H9 (cell line): ENCODE results near the gene MMP24OS. TPM values are rescaled to one million over a fixed set of nuclear protein-coding genes. Genes with fewer than 3 reads are reported as not detected.

Experiments
- DNase-seq: peaks from one replicate; pipeline ENCODE4 v3.0.0-alpha.2; 2017
- H2AFZ ChIP-seq: one replicate; pipeline ENCODE4 v1.6.1; 2013; ENCODE audit warnings: mild to moderate bottlenecking, low read length, control low read depth, moderate library complexity
- H2AK5ac ChIP-seq: 2 replicates; pipeline ENCODE4 v1.6.1; 2013; ENCODE audit warnings: low read length, control low read depth, mixed read lengths; ENCODE audit not compliant: insufficient read length
- H2BK120ac ChIP-seq: one replicate; pipeline ENCODE4 v1.6.1; 2013; ENCODE audit warnings: low read depth, mild to moderate bottlenecking, low read length, control low read depth, inconsistent platforms; ENCODE audit not compliant: poor library complexity, severe bottlenecking
- H2BK12ac ChIP-seq: 2 replicates; pipeline ENCODE4 v1.6.1; 2013; ENCODE audit warnings: low read length, control low read depth, mixed read lengths, low read depth; ENCODE audit not compliant: insufficient read length
- H2BK15ac ChIP-seq: 2 replicates; pipeline ENCODE4 v1.6.1; 2013; ENCODE audit warnings: low read depth, low read length, control low read depth
- H2BK20ac ChIP-seq: one replicate; pipeline ENCODE4 v1.6.1; 2013; ENCODE audit warnings: low read depth, mild to moderate bottlenecking, low read length, control low read depth, inconsistent platforms; ENCODE audit not compliant: poor library complexity, severe bottlenecking
- H2BK5ac ChIP-seq: 2 replicates; pipeline ENCODE4 v1.6.1; 2013; ENCODE audit warnings: low read length, control low read depth, mixed read lengths; ENCODE audit not compliant: insufficient read length
- H3K14ac ChIP-seq: 2 replicates; pipeline ENCODE4 v1.6.1; 2013; ENCODE audit warnings: low read length, control low read depth; ENCODE audit not compliant: insufficient read depth
- H3K18ac ChIP-seq: 2 replicates; pipeline ENCODE4 v1.6.1; 2013; ENCODE audit warnings: low read depth, mild to moderate bottlenecking, mixed read lengths, low read length, control low read depth; ENCODE audit not compliant: insufficient read length
- H3K23ac ChIP-seq: 2 replicates; pipeline ENCODE4 v1.6.1; 2013; ENCODE audit warnings: low read length, control low read depth, mixed read lengths, low read depth; ENCODE audit not compliant: insufficient read length
- H3K23me2 ChIP-seq: 2 replicates; pipeline ENCODE4 v1.6.1; 2013; ENCODE audit warnings: low read depth, mild to moderate bottlenecking, mixed read lengths, low read length, control low read depth; ENCODE audit not compliant: insufficient read length, poor library complexity, severe bottlenecking
- H3K27ac ChIP-seq: 2 replicates; pipeline ENCODE4 v1.5.1; 2013; ENCODE audit warnings: low read length, control low read depth, mixed read lengths, low read depth; ENCODE audit not compliant: insufficient read length
- H3K27me3 ChIP-seq: 2 replicates; pipeline ENCODE4 v1.6.1; 2013; ENCODE audit warnings: low read length, control low read depth, inconsistent platforms; ENCODE audit not compliant: insufficient read depth
- H3K4ac ChIP-seq: 2 replicates; pipeline ENCODE4 v1.6.1; 2013; ENCODE audit warnings: low read depth, mild to moderate bottlenecking, control low read depth, inconsistent platforms, low read length, moderate library complexity
- H3K4me1 ChIP-seq: 2 replicates; pipeline ENCODE4 v1.6.1; 2013; ENCODE audit warnings: low read length, control low read depth, inconsistent platforms; ENCODE audit not compliant: insufficient read depth
- H3K4me2 ChIP-seq: 2 replicates; pipeline ENCODE4 v1.6.1; 2013; ENCODE audit warnings: low read length, control low read depth, mixed read lengths; ENCODE audit not compliant: insufficient read length, insufficient read depth
- H3K56ac ChIP-seq: 2 replicates; pipeline ENCODE4 v1.6.1; 2013; ENCODE audit warnings: low read depth, mild to moderate bottlenecking, mixed read lengths, low read length, control low read depth; ENCODE audit not compliant: insufficient read length
- H3K79me1 ChIP-seq: 2 replicates; pipeline ENCODE4 v1.6.1; 2013; ENCODE audit warnings: low read depth, mild to moderate bottlenecking, moderate library complexity, low read length, control low read depth, inconsistent platforms; ENCODE audit not compliant: insufficient read depth, poor library complexity, severe bottlenecking
- H3K79me2 ChIP-seq: 2 replicates; pipeline ENCODE4 v1.6.1; 2013; ENCODE audit warnings: low read length, control low read depth, inconsistent platforms; ENCODE audit not compliant: insufficient read depth
- H3K9ac ChIP-seq: 2 replicates; pipeline ENCODE4 v1.6.1; 2013; ENCODE audit warnings: low read length, control low read depth, mixed read lengths; ENCODE audit not compliant: insufficient read length; ENCODE audit errors: extremely low read depth
- H3K9me3 ChIP-seq: one replicate; pipeline ENCODE4 v1.6.1; 2013; ENCODE audit warnings: low read depth, low read length, inconsistent platforms; ENCODE audit not compliant: control insufficient read depth
- H3T11ph ChIP-seq: one replicate; pipeline ENCODE4 v1.6.1; 2013; ENCODE audit warnings: mild to moderate bottlenecking, low read length, control low read depth, inconsistent platforms
- H4K20me1 ChIP-seq: one replicate; pipeline ENCODE4 v1.6.1; 2013; ENCODE audit not compliant: control insufficient read depth, insufficient read length, insufficient read depth
- H4K5ac ChIP-seq: 2 replicates; pipeline ENCODE4 v1.6.1; 2013; ENCODE audit warnings: low read depth, mild to moderate bottlenecking, mixed read lengths, low read length, control low read depth; ENCODE audit not compliant: insufficient read length
- H4K8ac ChIP-seq: replicated peaks from 2 replicates; pipeline ENCODE4 v1.6.1; 2013; ENCODE audit warnings: low read length, control low read depth, mixed read lengths, low read depth; ENCODE audit not compliant: insufficient read length
- H4K91ac ChIP-seq: 2 replicates; pipeline ENCODE4 v1.6.1; 2013; ENCODE audit warnings: low read depth, mild to moderate bottlenecking, moderate library complexity, mixed read lengths, low read length, control low read depth; ENCODE audit not compliant: insufficient read length
- H3K27ac Mint-ChIP-seq, 3 experiments: 2 replicates in 2 of 3; 3 replicates in 1 of 3; pipeline ENCODE4 v1.8.0; 2020 to 2021; ENCODE audit warnings: mixed read lengths in 3 of 3, mild to moderate bottlenecking in 1 of 3, moderate library complexity in 1 of 3
- H3K27me3 Mint-ChIP-seq: 2 replicates; pipeline ENCODE4 v1.8.0; 2021; ENCODE audit warnings: low read depth, mild to moderate bottlenecking, moderate library complexity, mixed read lengths
- H3K36me3 Mint-ChIP-seq, 3 experiments: 2 replicates in 2 of 3; 3 replicates in 1 of 3; pipeline ENCODE4 v1.8.0; 2020 to 2021; ENCODE audit warnings: low read depth in 3 of 3, mixed read lengths in 3 of 3; ENCODE audit not compliant: insufficient read depth in 1 of 3
- H3K4me1 Mint-ChIP-seq, 2 experiments: 2 replicates each; pipeline ENCODE4 v1.8.0; 2020; ENCODE audit warnings: mixed read lengths in 2 of 2
- H3K4me3 Mint-ChIP-seq, 2 experiments: 2 replicates in 1 of 2; 3 replicates in 1 of 2; pipeline ENCODE4 v1.8.0; 2020 to 2021; ENCODE audit warnings: mild to moderate bottlenecking in 2 of 2, mixed read lengths in 2 of 2, moderate library complexity in 1 of 2
- H3K9me3 Mint-ChIP-seq, 2 experiments: 2 replicates in 1 of 2; 3 replicates in 1 of 2; pipeline ENCODE4 v1.8.0; 2020; ENCODE audit warnings: mild to moderate bottlenecking in 2 of 2, mixed read lengths in 2 of 2, moderate library complexity in 1 of 2
- WGBS: extraction: QIAGEN DNeasy Blood & Tissue Kit; methylation state at CpG from one replicate; pipeline ENCODE4 v1.1.7; 2013; ENCODE audit warnings: missing lambda C conversion rate, low lambda C conversion rate, mixed read lengths; ENCODE audit not compliant: insufficient read length; ENCODE audit errors: extremely low coverage; 5-methylcytosine and 5-hydroxymethylcytosine counted together
- total RNA-seq: library from RNA; stranded (reverse); gene quantifications from 2 replicates; pipeline ENCODE4 v1.2.1, GENCODE V29; 2021
- TF ChIP-seq, protein P1 (sequence below): fragments of 200-600 bp; sonication (generic); conservative IDR thresholded peaks from 3 replicates; pipeline ENCODE4 v1.8.0; 2021; ENCODE audit warnings: antibody characterized with exemption, mild to moderate bottlenecking

The MMP24OS gene
- total RNA-seq, 1 experiment from 2014 or later = 43.8 TPM

DNA sequence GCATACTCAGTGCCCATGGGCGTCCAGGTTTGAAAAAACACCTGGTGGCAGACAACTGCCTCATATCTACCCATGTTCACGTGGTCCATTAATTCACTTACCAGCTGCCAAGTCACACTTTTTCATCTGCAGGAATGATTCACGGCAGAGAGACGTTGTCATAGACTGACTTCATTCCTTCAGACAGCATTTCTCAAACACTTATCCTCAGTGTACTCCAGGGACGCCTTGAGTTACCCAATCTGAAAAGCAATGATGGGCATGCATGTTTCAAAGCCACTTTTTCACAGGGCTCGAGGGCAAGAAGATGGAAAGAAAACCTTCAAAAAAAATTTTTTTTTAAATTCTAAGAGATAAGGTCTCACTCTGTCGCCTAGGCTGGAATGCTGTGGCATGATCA is 6.0 kb downstream of the MMP24OS start:
- H3T11ph ChIP-seq = no peak overlapping the region
- H3K9ac ChIP-seq = no peak overlapping the region
- no peaks in the 10 kb centered on the region for H3K9me3 ChIP-seq
- H3K14ac ChIP-seq = no peak overlapping the region
- DNase-seq = no peak
- peaks cover 28 to 33% of the 10 kb centered on the region in 2 experiments for H3K4me1 Mint-ChIP-seq
- H3K4ac ChIP-seq = no peak overlapping the region
- no peak overlapping the region for H2BK5ac ChIP-seq
- no peak overlapping the region for H4K5ac ChIP-seq
- no peak overlapping the region for H4K8ac ChIP-seq
- no peak overlapping the region for H2AK5ac ChIP-seq
- H3K4me1 ChIP-seq = no peaks in the 10 kb centered on the region; the same call in 1 of the 2 replicates
- TF ChIP-seq, protein P1, sequence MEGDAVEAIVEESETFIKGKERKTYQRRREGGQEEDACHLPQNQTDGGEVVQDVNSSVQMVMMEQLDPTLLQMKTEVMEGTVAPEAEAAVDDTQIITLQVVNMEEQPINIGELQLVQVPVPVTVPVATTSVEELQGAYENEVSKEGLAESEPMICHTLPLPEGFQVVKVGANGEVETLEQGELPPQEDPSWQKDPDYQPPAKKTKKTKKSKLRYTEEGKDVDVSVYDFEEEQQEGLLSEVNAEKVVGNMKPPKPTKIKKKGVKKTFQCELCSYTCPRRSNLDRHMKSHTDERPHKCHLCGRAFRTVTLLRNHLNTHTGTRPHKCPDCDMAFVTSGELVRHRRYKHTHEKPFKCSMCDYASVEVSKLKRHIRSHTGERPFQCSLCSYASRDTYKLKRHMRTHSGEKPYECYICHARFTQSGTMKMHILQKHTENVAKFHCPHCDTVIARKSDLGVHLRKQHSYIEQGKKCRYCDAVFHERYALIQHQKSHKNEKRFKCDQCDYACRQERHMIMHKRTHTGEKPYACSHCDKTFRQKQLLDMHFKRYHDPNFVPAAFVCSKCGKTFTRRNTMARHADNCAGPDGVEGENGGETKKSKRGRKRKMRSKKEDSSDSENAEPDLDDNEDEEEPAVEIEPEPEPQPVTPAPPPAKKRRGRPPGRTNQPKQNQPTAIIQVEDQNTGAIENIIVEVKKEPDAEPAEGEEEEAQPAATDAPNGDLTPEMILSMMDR = no peak
- no peaks in the 10 kb centered on the region; the same call in 1 of the 2 replicates for H3K27me3 Mint-ChIP-seq
- no peaks in the 10 kb centered on the region for H3K27me3 ChIP-seq
- H3K56ac ChIP-seq = no peak overlapping the region
- H3K36me3 Mint-ChIP-seq = peaks cover 0 to 52% (median 44%) of the 10 kb centered on the region in 3 experiments; a peak in 5 of 7 replicates
- H2BK15ac ChIP-seq = no peak overlapping the region
- peaks cover under 1% of the 10 kb centered on the region for H3K23me2 ChIP-seq
- no peak overlapping the region for H2AFZ ChIP-seq
- no peaks in the 10 kb centered on the region; a peak in 1 of 5 replicates for H3K9me3 Mint-ChIP-seq
- no CpG with 5 or more reads among the region's 7 CpGs for WGBS
- H3K27ac ChIP-seq = no peak overlapping the region
- H3K27ac Mint-ChIP-seq = no peak overlapping the region
- no peak overlapping the region for H2BK120ac ChIP-seq
- H2BK20ac ChIP-seq = no peak overlapping the region
- no peak overlapping the region for H3K4me2 ChIP-seq
- no peak overlapping the region for H4K91ac ChIP-seq
- no peak overlapping the region for H3K18ac ChIP-seq
- H3K79me1 ChIP-seq = no peaks in the 10 kb centered on the region
- no peaks in the 10 kb centered on the region for H4K20me1 ChIP-seq
- no peak overlapping the region for H3K23ac ChIP-seq
- no peak overlapping the region for H3K4me3 Mint-ChIP-seq
- H2BK12ac ChIP-seq = no peak overlapping the region
- H3K79me2 ChIP-seq = no peaks in the 10 kb centered on the region
